RKO (cell line): ENCODE data around the gene ZNF292.
"Not testable (repeated sequence)": the region's sequence is repeated elsewhere in the genome, so short reads cannot be mapped to it uniquely, and the experiment has no call there.

Experiments used
- DNase-seq: peaks from one replicate; pipeline ENCODE4 v3.0.0-alpha.2; 2016; ENCODE audit warnings: low spot score

ZNF292 gene

GRCh38 chr6:87213364-87213763 is 58.0 kb downstream of the ZNF292 start:
- no peak for DNase-seq

GRCh38 chr6:87214831-87215230 is 59.5 kb downstream of the ZNF292 start:
- DNase-seq = no peak

GRCh38 chr6:87220997-87221396 is 65.6 kb downstream of the ZNF292 start:
- no peak for DNase-seq

- no peak for DNase-seq
Measured at GRCh38 chr6:87222676-87223075, 67.3 kb downstream of the ZNF292 start.

- no peak for DNase-seq
Measured at GRCh38 chr6:87224971-87225370, 69.6 kb downstream of the ZNF292 start.

- no peak for DNase-seq
Measured at GRCh38 chr6:87225511-87225910, 70.1 kb downstream of the ZNF292 start.

- DNase-seq = no peak
Measured at GRCh38 chr6:87225937-87226336, 70.6 kb downstream of the ZNF292 start.

- no peak for DNase-seq
Measured at GRCh38 chr6:87230801-87231200, 75.4 kb downstream of the ZNF292 start.

- peak; percentile 66 for DNase-seq
Measured at GRCh38 chr6:87237804-87238203, 82.4 kb downstream of the ZNF292 start.

- DNase-seq = not testable (repeated sequence)
Measured at GRCh38 chr6:87239098-87239635, 83.8 kb downstream of the ZNF292 start.

- peak; percentile 34 for DNase-seq
Measured at GRCh38 chr6:87241304-87241703, 85.9 kb downstream of the ZNF292 start.

GRCh38 chr6:87242311-87242710 is 86.9 kb downstream of the ZNF292 start:
- DNase-seq = no peak

- DNase-seq = no peak
Measured at GRCh38 chr6:87243812-87244211, 88.4 kb downstream of the ZNF292 start.

GRCh38 chr6:87244380-87244779 is 89.0 kb downstream of the ZNF292 start:
- no peak for DNase-seq

GRCh38 chr6:87250019-87250418 is 94.7 kb downstream of the ZNF292 start:
- DNase-seq = no peak

GRCh38 chr6:87251225-87251624 is 95.9 kb downstream of the ZNF292 start:
- no peak for DNase-seq

- DNase-seq = no peak
Measured at GRCh38 chr6:87251725-87252124, 96.4 kb downstream of the ZNF292 start.

- no peak for DNase-seq
Measured at GRCh38 chr6:87257046-87257445, 101.7 kb downstream of the ZNF292 start.

GRCh38 chr6:87257565-87257964 is 102.2 kb downstream of the ZNF292 start:
- DNase-seq = no peak

GRCh38 chr6:87257975-87258374 is 102.6 kb downstream of the ZNF292 start:
- no peak for DNase-seq

- DNase-seq = no peak
Measured at GRCh38 chr6:87259791-87260190, 104.4 kb downstream of the ZNF292 start.

GRCh38 chr6:87261534-87261933 is 106.2 kb downstream of the ZNF292 start:
- DNase-seq = no peak

GRCh38 chr6:87264481-87264880 is 109.1 kb downstream of the ZNF292 start:
- no peak for DNase-seq

GRCh38 chr6:87274660-87275274 is 119.4 kb downstream of the ZNF292 start:
- DNase-seq = no peak
